ENCODE measurements around the gene SERP1.

GRCh38 chr3:150544041-150544440 is 2.3 kb downstream of the SERP1 start:
- no peak for TF ChIP-seq CTCF (IDR thresholded peaks at IDR 0.05)
- no peak for TF ChIP-seq EZH2phosphoT487 (IDR thresholded peaks at IDR 0.05)
- no peak for TF ChIP-seq EZH2 (IDR thresholded peaks at IDR 0.05)
